K562 (cell line): ENCODE measurements around the gene JRKL. TPM values are rescaled to one million over a fixed set of nuclear protein-coding genes. Genes with fewer than 3 reads are reported as not detected.

Experiments
- CEBPB ChIP-seq: fragments of 450-650 bp; IDR thresholded peaks from 2 replicates; pipeline ENCODE4 v1.6.1; 2016; ENCODE audit warnings: missing genetic modification characterization, missing compliant biosample characterization
- CHD7 ChIP-seq: fragments of 200-600 bp; sonication (generic); IDR thresholded peaks from one replicate; pipeline ENCODE4 v1.6.1; 2012; ENCODE audit warnings: mild to moderate bottlenecking, low read depth, low read length, inconsistent platforms
- EHMT2 ChIP-seq: fragments of 450-650 bp; IDR thresholded peaks from 2 replicates; pipeline ENCODE4 v1.6.1; 2018; ENCODE audit warnings: antibody characterized with exemption
- EP400 ChIP-seq: fragments of 450-650 bp; IDR thresholded peaks from 2 replicates; pipeline ENCODE4 v1.6.1; 2017; ENCODE audit warnings: antibody characterized with exemption, mild to moderate bottlenecking, moderate library complexity
- ETV1 ChIP-seq: fragments of 450-650 bp; conservative IDR thresholded peaks from 2 replicates; pipeline ENCODE4 v1.6.1; 2016; ENCODE audit warnings: missing genetic modification characterization, control low read depth, low read depth, missing compliant biosample characterization
- FOS ChIP-seq: IDR thresholded peaks from 3 replicates; pipeline ENCODE4 v1.6.1; 2011; ENCODE audit not compliant: insufficient read length; ENCODE audit errors: extremely low read depth
- GTF2E2 ChIP-seq: fragments of 200-800 bp; sonication (Bioruptor generic); IDR thresholded peaks from 2 replicates; pipeline ENCODE4 v1.6.1; 2016; ENCODE audit warnings: missing genetic modification characterization, missing compliant biosample characterization
- IRF2 ChIP-seq: sonication (generic); formaldehyde crosslinking; IDR thresholded peaks from 2 replicates; pipeline ENCODE4 v1.8.1; 2022; ENCODE audit warnings: mild to moderate bottlenecking, missing genetic modification reagents
- MAFG ChIP-seq: fragments of 450-650 bp; conservative IDR thresholded peaks from 2 replicates; pipeline ENCODE4 v1.6.1; 2016; ENCODE audit warnings: missing genetic modification characterization, missing compliant biosample characterization
- NELFE ChIP-seq: IDR thresholded peaks from 2 replicates; pipeline ENCODE4 v1.6.1; 2011; ENCODE audit warnings: mild to moderate bottlenecking; ENCODE audit not compliant: insufficient read depth, insufficient read length
- PRMT5 ChIP-seq: sonication (generic); formaldehyde crosslinking; IDR thresholded peaks from 2 replicates; pipeline ENCODE4 v1.5.0; 2020; ENCODE audit warnings: missing genetic modification reagents
- SETDB1 ChIP-seq: IDR thresholded peaks from one replicate; pipeline ENCODE4 v1.6.1; 2012; ENCODE audit warnings: low read length, control low read depth, inconsistent platforms
- SNIP1 ChIP-seq: fragments of 450-650 bp; IDR thresholded peaks from 2 replicates; pipeline ENCODE4 v1.7.1; 2017; ENCODE audit warnings: low read depth, mild to moderate bottlenecking
- STAG1 ChIP-seq: sonication (generic); formaldehyde crosslinking; IDR thresholded peaks from 2 replicates; pipeline ENCODE4 v1.5.0; 2020; ENCODE audit warnings: missing genetic modification reagents, borderline replicate concordance
- TFAM ChIP-seq: fragments of 250-450 bp; sonication (Bioruptor Pico); conservative IDR thresholded peaks from 2 replicates; pipeline ENCODE4 v1.5.0; 2021; ENCODE audit warnings: mild to moderate bottlenecking, moderate library complexity
- ZNF280A ChIP-seq: fragments of 450-650 bp; IDR thresholded peaks from 2 replicates; pipeline ENCODE4 v1.6.1; 2018; ENCODE audit warnings: mild to moderate bottlenecking, low read depth; ENCODE audit not compliant: partially characterized antibody
- polyA plus RNA-seq, 8 experiments: library from polyadenylated mRNA; depleted of rRNA in 4 of 8; stranded (reverse) in 5 of 8; unstranded in 3 of 8; fragments of >200 nt; fragmentation: Nextera tagmentation in 2 of 8; fragmentation: Illumina TruSeq in 1 of 8; extraction: Ambion mirVana in 2 of 8; extraction: Trizol in 1 of 8; gene quantifications; 2 replicates each; pipeline versions ENCODE4 v1.2.1 to v1.2.3, GENCODE V29; 2011 to 2014; ENCODE audit warnings: inconsistent platforms in 1 of 8, missing spikeins in 1 of 8
- total RNA-seq, 7 experiments: library from RNA; depleted of rRNA in 6 of 7; stranded (reverse); fragments of >200 nt in 6 of 7; fragmentation: Illumina TruSeq in 2 of 7; extraction: Trizol in 2 of 7; gene quantifications; 2 replicates each; pipeline versions ENCODE4 v1.2.1 to v1.2.3, GENCODE V29; 2011 to 2021; ENCODE audit warnings: low replicate concordance in 1 of 7

JRKL gene
- total and polyA plus RNA-seq, 9 of the 15 experiments (the other 6 are each of a cell fraction or from before 2014, with no cell fraction given) = 4.5 to 14.8 (median 8.5) TPM

GRCh38 chr11:96389720-96390487, at the start of gene JRKL, which contains the start of gene CCDC82 (continued):
- no peak for TF ChIP-seq STAG1 (CRISPR knock-in tag)
- TF ChIP-seq IRF2 = no peak
- no peak for TF ChIP-seq TFAM (CRISPR knock-in tag)
- TF ChIP-seq NELFE = no peak
- no peak for TF ChIP-seq PRMT5 (CRISPR knock-in tag)
- TF ChIP-seq CEBPB = peak; percentile 90
- TF ChIP-seq SNIP1 = no peak
- no peak for TF ChIP-seq ETV1 (tag)
- TF ChIP-seq EHMT2 = no peak
- no peak for TF ChIP-seq FOS
- TF ChIP-seq GTF2E2 (tag) = no peak
- no peak for TF ChIP-seq ZNF280A
- TF ChIP-seq CHD7 = no peak
- TF ChIP-seq EP400 = peak; percentile 91
- TF ChIP-seq MAFG = no peak
- TF ChIP-seq SETDB1 = no peak
